HUES64 (cell line): ENCODE results near the gene PTPRN2. TPM values are rescaled to one million over a fixed set of nuclear protein-coding genes. Genes with fewer than 3 reads are reported as not detected.
A peak's percentile ranks its signal among the peaks of the same experiment; 100 is the strongest.
"Not testable (repeated sequence)": the region's sequence is repeated elsewhere in the genome, so short reads cannot be mapped to it uniquely, and the experiment has no call there.

Source experiments
- H3K27ac ChIP-seq: 2 replicates; pipeline ENCODE4 v1.7.0; 2013; ENCODE audit warnings: low read depth, low read length, inconsistent platforms
- H3K27me3 ChIP-seq: 2 replicates; pipeline ENCODE4 v1.6.1; 2013; ENCODE audit warnings: mild to moderate bottlenecking, low read length; ENCODE audit not compliant: insufficient read depth
- H3K36me3 ChIP-seq: 2 replicates; pipeline ENCODE4 v1.6.1; 2013; ENCODE audit warnings: mild to moderate bottlenecking, low read length; ENCODE audit not compliant: insufficient read depth
- H3K4me1 ChIP-seq: 2 replicates; pipeline ENCODE4 v1.6.1; 2013; ENCODE audit warnings: mild to moderate bottlenecking, low read length, moderate library complexity; ENCODE audit not compliant: insufficient read depth
- H3K4me3 ChIP-seq: 2 replicates; pipeline ENCODE4 v1.5.1; 2013; ENCODE audit warnings: mild to moderate bottlenecking, low read length, moderate library complexity
- H3K9ac ChIP-seq: 2 replicates; pipeline ENCODE4 v1.6.1; 2013; ENCODE audit warnings: mild to moderate bottlenecking, low read depth, low read length
- H3K9me3 ChIP-seq: 2 replicates; pipeline ENCODE4 v1.6.1; 2013; ENCODE audit warnings: low read depth, low read length; ENCODE audit not compliant: insufficient read depth
- WGBS: fragments of 150-250, 120-280 bp; methylation state at CpG from one replicate; pipeline ENCODE4 v1.1.7; 2013; ENCODE audit warnings: missing lambda C conversion rate; 5-methylcytosine and 5-hydroxymethylcytosine counted together
- polyA plus RNA-seq, 2 experiments: library from polyadenylated mRNA; stranded (reverse); fragments of 50-300 nt; gene quantifications; one replicate each; pipeline ENCODE4 v1.2.3, GENCODE V29; 2013

Gene PTPRN2
- 0.15 TPM for polyA plus RNA-seq (2013, experiment 1 of 2)
- polyA plus RNA-seq (2013, experiment 2 of 2) = 0.44 TPM

DNA sequence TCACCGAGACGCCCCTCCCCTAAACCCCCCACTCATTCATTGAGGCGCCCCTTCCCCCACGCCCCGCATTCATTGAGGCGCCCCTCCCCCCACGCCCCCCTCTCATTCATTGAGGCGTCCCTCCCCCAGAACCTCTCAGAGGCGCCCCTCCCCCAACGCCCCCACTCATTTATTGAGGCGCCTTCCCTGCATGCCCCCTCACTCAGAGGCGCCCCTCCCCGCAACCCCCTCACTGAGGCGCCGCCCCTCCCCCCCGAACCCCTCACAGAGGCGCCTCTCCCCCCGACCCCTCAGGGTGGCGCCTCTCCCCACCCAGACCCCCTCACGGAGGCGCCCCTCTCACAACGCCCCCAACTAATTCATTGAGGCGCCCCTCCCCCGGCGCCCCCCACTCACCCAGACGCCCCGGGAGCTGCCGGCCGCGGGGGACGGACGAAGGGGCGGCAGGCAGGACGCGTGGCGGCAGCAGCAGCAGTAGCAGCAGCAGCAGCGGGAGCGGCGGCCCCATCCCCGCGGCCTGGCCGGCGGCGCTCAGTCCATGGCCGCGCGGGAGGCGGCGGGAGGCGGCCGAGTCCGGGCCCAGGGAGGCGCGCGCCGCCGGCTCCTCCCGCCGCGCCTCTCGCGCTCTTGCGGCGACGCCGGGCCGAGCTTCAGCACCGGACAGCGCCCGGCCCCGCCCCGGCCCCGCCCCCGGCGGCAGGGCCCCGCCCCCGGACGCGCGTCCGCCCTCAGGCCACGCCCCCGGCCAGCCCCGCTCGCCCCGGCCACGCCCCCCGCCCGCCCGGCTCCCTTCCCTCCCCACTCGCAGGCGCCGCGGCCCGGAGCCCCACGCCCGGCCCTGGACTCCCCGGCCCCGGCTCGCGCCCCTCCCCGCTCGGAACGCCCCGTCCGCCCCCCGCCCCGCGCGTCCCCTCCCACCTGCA is at the start of gene PTPRN2:
Gene PTPRN2 (minus strand): TSS at position 662 of the 923 bp plus-strand sequence.
- no peak within 1 kb of the TSS for H3K27ac ChIP-seq
- WGBS = 90% methylated on average over 77 of the region's 110 CpGs
- peaks cover 80% of the 10 kb centered on the region for H3K9me3 ChIP-seq
- no peak within 1 kb of the TSS for H3K4me3 ChIP-seq
- H3K27me3 ChIP-seq = peaks cover 8% of the 10 kb centered on the region
- no peak within 1 kb of the TSS for H3K9ac ChIP-seq
- no peaks in the 10 kb centered on the region for H3K36me3 ChIP-seq
- no peaks in the 10 kb centered on the region for H3K4me1 ChIP-seq

- Histone ChIP-seq H3K36me3 (peaks cover 75% of the 10 kb centered on the region), H3K27ac (no peak overlapping the region), H3K4me3 (no peak overlapping the region), H3K27me3 (no peaks in the 10 kb centered on the region), H3K9ac (no peak overlapping the region), H3K4me1 (no peaks in the 10 kb centered on the region), H3K9me3 (no peaks in the 10 kb centered on the region)
- WGBS = 98% methylated on average over 11 of the region's 11 CpGs
Observed at GRCh38 chr7:158633055-158633956, 45.7 kb upstream of the PTPRN2 start.

DNA sequence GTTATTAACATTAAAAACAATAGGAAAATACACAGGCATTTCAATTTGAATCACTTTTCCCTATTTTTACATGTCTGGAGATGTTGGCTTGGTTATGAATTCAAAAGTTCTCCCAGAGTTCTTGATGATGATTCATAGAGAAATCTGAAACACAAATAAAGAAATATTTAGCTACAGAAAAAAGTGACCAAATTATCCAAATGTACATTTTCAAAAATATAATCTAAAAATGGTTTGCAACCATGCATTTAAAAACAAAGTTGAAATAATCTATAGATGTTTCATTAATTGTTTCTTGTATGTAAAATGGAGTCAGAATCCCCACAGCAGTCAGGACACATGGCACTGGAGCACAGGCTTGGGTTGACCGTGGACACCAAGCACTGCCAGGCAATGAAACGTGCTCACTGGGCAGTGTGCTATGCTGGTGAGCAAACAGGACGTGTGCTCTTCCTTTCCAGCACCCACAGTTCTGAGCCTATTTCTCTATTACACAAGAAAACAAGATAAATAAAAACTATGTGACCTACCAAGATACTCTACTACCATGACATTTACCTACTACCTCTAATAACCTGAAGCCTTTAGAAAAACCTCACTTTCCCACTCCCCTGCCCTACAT is 44.1 kb upstream of the PTPRN2 start:
- no peaks in the 10 kb centered on the region for H3K9me3 ChIP-seq
- WGBS = 96% methylated on average over 3 of the region's 3 CpGs
- no peaks in the 10 kb centered on the region for H3K27me3 ChIP-seq
- no peak overlapping the region for H3K9ac ChIP-seq
- H3K4me3 ChIP-seq = no peak overlapping the region
- H3K27ac ChIP-seq = no peak overlapping the region
- peaks cover 70% of the 10 kb centered on the region for H3K36me3 ChIP-seq
- no peaks in the 10 kb centered on the region for H3K4me1 ChIP-seq

- peaks cover 57% of the 10 kb centered on the region for H3K36me3 ChIP-seq
- not testable (repeated sequence) for H3K4me1 ChIP-seq, H3K4me3 ChIP-seq, H3K27ac ChIP-seq, H3K9me3 ChIP-seq, H3K27me3 ChIP-seq, H3K9ac ChIP-seq
- WGBS = 91% methylated on average over 8 of the region's 8 CpGs
Observed at GRCh38 chr7:158626289-158626688, 38.7 kb upstream of the PTPRN2 start.

DNA sequence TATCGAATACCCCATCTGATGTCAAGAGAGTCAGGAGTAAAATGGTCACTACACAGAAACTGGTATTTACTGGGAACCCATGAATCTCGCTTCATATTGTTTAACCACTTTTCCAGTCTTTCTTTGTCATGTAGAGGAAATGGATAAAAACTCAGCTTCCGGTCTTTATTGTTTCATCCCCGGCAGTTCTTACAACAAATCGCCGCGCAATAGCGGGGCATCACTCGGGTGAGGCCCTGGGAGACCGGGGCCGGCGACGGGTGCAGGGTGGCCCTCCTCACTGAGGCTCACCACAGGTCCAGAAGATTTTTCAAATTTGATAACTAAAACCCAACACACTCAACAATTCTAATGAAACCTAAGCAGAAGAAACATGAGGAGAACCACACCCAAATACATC is 35.6 kb upstream of the PTPRN2 start:
- Histone ChIP-seq H3K9ac (no peak overlapping the region), H3K9me3 (no peaks in the 10 kb centered on the region), H3K4me3 (no peak overlapping the region), H3K27ac (no peak overlapping the region), H3K36me3 (peaks cover 29% of the 10 kb centered on the region), H3K4me1 (peaks cover 13% of the 10 kb centered on the region; the same call in 1 of the 2 replicates), H3K27me3 (no peaks in the 10 kb centered on the region)
- WGBS = 95% methylated on average over 13 of the region's 13 CpGs

DNA sequence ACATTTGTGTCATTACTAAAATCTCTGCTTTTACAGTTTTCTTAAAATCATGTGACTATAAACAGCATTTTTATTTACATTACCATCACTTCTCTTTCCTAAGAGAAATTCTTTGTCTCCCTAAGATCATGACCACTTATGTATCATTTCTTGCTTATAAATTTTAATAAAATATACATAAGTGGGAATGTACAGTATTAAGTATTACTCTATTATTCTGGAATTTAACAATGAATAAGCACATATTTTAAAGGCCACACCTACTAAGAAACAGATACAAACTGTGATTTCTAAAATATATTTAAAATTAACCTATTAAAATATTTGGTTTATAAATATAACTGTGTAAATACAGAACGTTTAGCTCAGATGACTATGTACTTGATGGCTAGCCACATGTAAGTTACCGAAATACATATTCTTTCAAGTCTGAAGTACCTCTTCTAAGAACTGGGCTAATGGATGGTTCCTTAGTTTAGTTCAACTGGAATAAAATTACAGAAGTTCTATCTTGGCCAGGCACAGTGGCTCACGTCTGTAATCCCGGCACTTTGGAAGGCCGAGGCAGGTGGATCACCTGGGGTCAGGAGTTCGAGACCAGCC is 33.3 kb upstream of the PTPRN2 start:
- no peaks in the 10 kb centered on the region for H3K9me3 ChIP-seq
- no peaks in the 10 kb centered on the region for H3K27me3 ChIP-seq
- no peak overlapping the region for H3K9ac ChIP-seq
- peaks cover 21% of the 10 kb centered on the region for H3K36me3 ChIP-seq
- WGBS = 99% methylated on average over 5 of the region's 6 CpGs
- H3K4me1 ChIP-seq = peaks cover 34% of the 10 kb centered on the region
- H3K4me3 ChIP-seq = no peak overlapping the region
- no peak overlapping the region for H3K27ac ChIP-seq

GRCh38 chr7:158620418-158620817 is 32.8 kb upstream of the PTPRN2 start:
- H3K9me3 ChIP-seq = no peaks in the 10 kb centered on the region
- peaks cover 17% of the 10 kb centered on the region for H3K36me3 ChIP-seq
- no peak overlapping the region for H3K4me3 ChIP-seq
- no peaks in the 10 kb centered on the region for H3K27me3 ChIP-seq
- H3K9ac ChIP-seq = no peak overlapping the region
- peaks cover 37% of the 10 kb centered on the region for H3K4me1 ChIP-seq
- H3K27ac ChIP-seq = no peak overlapping the region
- 94% methylated on average over 3 of the region's 5 CpGs for WGBS

- H3K4me3 ChIP-seq = no peak overlapping the region
- peak overlapping the region; percentile 82; the same call in 1 of the 2 replicates for H3K27ac ChIP-seq
- peaks cover 13% of the 10 kb centered on the region for H3K36me3 ChIP-seq
- no peaks in the 10 kb centered on the region for H3K27me3 ChIP-seq
- H3K4me1 ChIP-seq = peaks cover 37% of the 10 kb centered on the region
- WGBS = 96% methylated on average over 4 of the region's 4 CpGs
- H3K9me3 ChIP-seq = no peaks in the 10 kb centered on the region
- no peak overlapping the region for H3K9ac ChIP-seq
Observed at GRCh38 chr7:158618745-158619140, 31.1 kb upstream of the PTPRN2 start.

GRCh38 chr7:158617737-158618128 is 30.1 kb upstream of the PTPRN2 start:
- Histone ChIP-seq H3K36me3 (peaks cover 5% of the 10 kb centered on the region), H3K4me3 (no peak overlapping the region), H3K4me1 (peaks cover 37% of the 10 kb centered on the region), H3K27me3 (no peaks in the 10 kb centered on the region), H3K27ac (peak overlapping the region; percentile 82), H3K9ac (0 out of 2 replicates have a peak overlapping the region, but pooled peaks have one; percentile 8), H3K9me3 (no peaks in the 10 kb centered on the region)
- WGBS = 53% methylated on average over 3 of the region's 3 CpGs

- WGBS = 96% methylated on average over 2 of the region's 2 CpGs
- no peaks in the 10 kb centered on the region for H3K9me3 ChIP-seq
- H3K9ac ChIP-seq = no peak overlapping the region
- peak overlapping the region; percentile 36; the same call in 1 of the 2 replicates for H3K27ac ChIP-seq
- H3K4me3 ChIP-seq = no peak overlapping the region
- 0 out of 2 replicates have a peak, but pooled peaks cover 4% of the 10 kb centered on the region for H3K36me3 ChIP-seq
- H3K27me3 ChIP-seq = no peaks in the 10 kb centered on the region
- H3K4me1 ChIP-seq = peaks cover 37% of the 10 kb centered on the region
Observed at GRCh38 chr7:158616050-158616449, 28.4 kb upstream of the PTPRN2 start.
